Sigmoid colon (tissue), 7 donors: Measurements from ENCODE around the gene TEC. TPM values are rescaled to one million over a fixed set of nuclear protein-coding genes. Genes with fewer than 3 reads are reported as not detected.

Experiments used
- DNase-seq: peaks from one replicate; pipeline ENCODE4 v3.0.0-alpha.2; 2019
- H3K27ac ChIP-seq, 4 donors: fragments of 200-600 bp; sonication (generic); one replicate each; pipeline ENCODE4 v1.5.1; 2016 to 2019; ENCODE audit warnings: mild to moderate bottlenecking in 1 of 4
- H3K27me3 ChIP-seq, 3 donors: fragments of 200-600 bp; sonication (generic); one replicate each; pipeline ENCODE4 v1.5.1; 2019; ENCODE audit warnings: mild to moderate bottlenecking in 1 of 3
- H3K36me3 ChIP-seq, 4 donors: fragments of 200-600 bp; sonication (generic); one replicate each; pipeline ENCODE4 v1.5.1; 2016 to 2019
- H3K4me1 ChIP-seq, 4 donors: fragments of 200-600 bp; sonication (generic); one replicate each; pipeline ENCODE4 v1.5.1; 2017 to 2019
- H3K4me3 ChIP-seq, 4 donors: fragments of 200-600 bp; sonication (generic); one replicate each; pipeline ENCODE4 v1.5.1; 2017 to 2019; ENCODE audit warnings: mild to moderate bottlenecking in 2 of 4, moderate library complexity in 1 of 4
- H3K9me3 ChIP-seq, 4 donors: fragments of 200-600 bp in 3 of 4; sonication (generic) in 3 of 4; one replicate each; pipeline versions ENCODE4 v1.5.1 to v1.6.1; 2013 to 2019
- CTCF ChIP-seq, 4 experiments: fragments of 450-650 bp in 3 of 4; fragments of 200-600 bp in 1 of 4; IDR thresholded peaks; one replicate each; pipeline ENCODE4 v1.5.1; 2016 to 2019; ENCODE audit warnings: antibody characterized with exemption in 4 of 4, mild to moderate bottlenecking in 3 of 4, moderate library complexity in 2 of 4
- EP300 ChIP-seq, 4 donors: sonication (generic); formaldehyde crosslinking; IDR thresholded peaks; one replicate each; pipeline ENCODE4 v1.6.1; 2017; ENCODE audit warnings: antibody characterized with exemption in 4 of 4
- POLR2A ChIP-seq, 2 donors: fragments of 450-650 bp; IDR thresholded peaks; one replicate each; pipeline ENCODE4 v1.6.1; 2016; ENCODE audit warnings: antibody characterized with exemption in 2 of 2, mild to moderate bottlenecking in 2 of 2, moderate library complexity in 2 of 2
- POLR2AphosphoS5 ChIP-seq, 4 donors: sonication (generic); formaldehyde crosslinking; IDR thresholded peaks; one replicate each; pipeline ENCODE4 v1.6.1; 2017; ENCODE audit warnings: antibody characterized with exemption in 4 of 4
- WGBS, 2 donors: extraction: QIAGEN DNeasy Blood & Tissue Kit; methylation state at CpG; one replicate each; pipeline ENCODE4 v1.1.7; 2013; 5-methylcytosine and 5-hydroxymethylcytosine counted together
- intact Hi-C: fragments of 100-400 bp; cut with DNase I; formaldehyde crosslinking; loops from one replicate; pipeline ENCODE4 v1.15.1; 2023
- polyA plus RNA-seq, 3 donors: library from polyadenylated mRNA; stranded (reverse); fragments of 200-250 nt; gene quantifications; one replicate each; pipeline ENCODE4 v1.2.3, GENCODE V29; 2013
- total RNA-seq, 4 donors: library from RNA; depleted of rRNA; stranded (reverse); fragments of >200 nt; gene quantifications; one replicate each; pipeline ENCODE4 v1.1.0, GENCODE V29; 2016
- donor health status: healthy with polysubstance abuse.
- donor health status: Bipolar disorder and iron deficiency.
- donor health status: healthy.

Gene TEC
- total and polyA plus RNA-seq, 7 donors: 1.1 to 5.3 (median 2.0) TPM

DNA sequence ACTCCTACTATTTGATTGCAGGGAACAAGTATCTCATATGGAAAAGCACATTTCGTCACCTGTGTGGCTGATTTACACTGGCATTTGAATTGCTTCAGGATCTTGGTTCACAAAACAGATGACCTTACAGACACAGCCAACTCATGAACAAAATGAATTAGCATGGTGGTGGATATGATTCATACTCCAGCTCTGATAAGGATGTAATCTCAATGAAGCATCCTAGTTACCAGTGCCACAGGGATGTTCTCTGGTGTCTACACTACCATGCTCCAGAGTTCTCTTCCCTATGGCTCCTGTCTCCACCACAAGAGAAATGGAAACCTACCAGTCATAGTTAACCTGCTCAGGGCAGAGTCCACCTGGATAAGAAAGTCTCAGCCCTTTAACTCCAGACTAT lies 40.7 kb downstream of the TEC start:
- 90 to 94% methylated on average over 1 of the region's 1 CpG for WGBS, 2 donors
- no peaks in the 10 kb centered on the region for H3K9me3 ChIP-seq
- DNase-seq: no peak
- H3K27me3 ChIP-seq: no peaks in the 10 kb centered on the region
- no peak overlapping the region for H3K27ac ChIP-seq
- no peak for TF ChIP-seq POLR2AphosphoS5 (IDR thresholded peaks at IDR 0.05)
- TF ChIP-seq POLR2A (IDR thresholded peaks at IDR 0.05): no peak
- TF ChIP-seq EP300 (IDR thresholded peaks at IDR 0.05): no peak
- TF ChIP-seq CTCF (IDR thresholded peaks at IDR 0.05): no peak
- no peak overlapping the region for H3K4me3 ChIP-seq
- no peaks in the 10 kb centered on the region for H3K36me3 ChIP-seq
- intact Hi-C loops: no loop called here
- H3K4me1 ChIP-seq: no peaks in the 10 kb centered on the region

GRCh38 chr4:48227662-48228061 lies 42.0 kb downstream of the TEC start:
- Histone ChIP-seq H3K9me3 (no peaks in the 10 kb centered on the region), H3K27me3 (no peaks in the 10 kb centered on the region), H3K36me3 (no peaks in the 10 kb centered on the region), H3K4me3 (no peak overlapping the region), H3K27ac (no peak overlapping the region), H3K4me1 (no peaks in the 10 kb centered on the region)
- TF ChIP-seq POLR2A (IDR thresholded peaks at IDR 0.05) (no peak), CTCF (IDR thresholded peaks at IDR 0.05) (no peak), EP300 (IDR thresholded peaks at IDR 0.05) (no peak), POLR2AphosphoS5 (IDR thresholded peaks at IDR 0.05) (no peak)
- WGBS, 2 donors: 54 to 78% methylated on average over 4 of the region's 4 CpGs
- intact Hi-C loops: no loop called here
- no peak for DNase-seq

DNA sequence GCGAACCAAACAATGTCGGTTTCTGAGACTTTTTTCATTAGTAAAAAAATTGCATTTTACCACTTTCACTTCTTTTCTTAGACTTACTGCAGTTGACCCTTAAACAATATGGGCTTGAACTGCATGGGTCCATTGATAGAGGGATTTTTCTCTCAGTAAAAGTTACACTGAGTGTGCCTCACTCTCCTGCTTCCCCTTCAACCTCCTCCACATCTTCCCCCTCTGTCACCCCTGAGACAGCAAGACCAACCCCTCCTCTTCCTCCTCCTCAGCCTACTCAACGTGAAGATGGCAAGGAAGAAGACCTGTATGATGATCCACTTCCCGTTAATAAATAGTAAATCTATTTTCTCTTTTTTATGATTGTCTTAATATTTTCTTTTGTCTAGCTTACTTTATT lies 43.4 kb downstream of the TEC start:
- no peak for DNase-seq
- Histone ChIP-seq H3K9me3 (no peaks in the 10 kb centered on the region), H3K27me3 (no peaks in the 10 kb centered on the region), H3K36me3 (no peaks in the 10 kb centered on the region), H3K4me1 (no peaks in the 10 kb centered on the region), H3K27ac (no peak overlapping the region), H3K4me3 (no peak overlapping the region)
- TF ChIP-seq POLR2A (IDR thresholded peaks at IDR 0.05): no peak
- intact Hi-C loops: no loop called here
- 74 to 91% methylated on average over 4 of the region's 4 CpGs for WGBS, 2 donors

DNA sequence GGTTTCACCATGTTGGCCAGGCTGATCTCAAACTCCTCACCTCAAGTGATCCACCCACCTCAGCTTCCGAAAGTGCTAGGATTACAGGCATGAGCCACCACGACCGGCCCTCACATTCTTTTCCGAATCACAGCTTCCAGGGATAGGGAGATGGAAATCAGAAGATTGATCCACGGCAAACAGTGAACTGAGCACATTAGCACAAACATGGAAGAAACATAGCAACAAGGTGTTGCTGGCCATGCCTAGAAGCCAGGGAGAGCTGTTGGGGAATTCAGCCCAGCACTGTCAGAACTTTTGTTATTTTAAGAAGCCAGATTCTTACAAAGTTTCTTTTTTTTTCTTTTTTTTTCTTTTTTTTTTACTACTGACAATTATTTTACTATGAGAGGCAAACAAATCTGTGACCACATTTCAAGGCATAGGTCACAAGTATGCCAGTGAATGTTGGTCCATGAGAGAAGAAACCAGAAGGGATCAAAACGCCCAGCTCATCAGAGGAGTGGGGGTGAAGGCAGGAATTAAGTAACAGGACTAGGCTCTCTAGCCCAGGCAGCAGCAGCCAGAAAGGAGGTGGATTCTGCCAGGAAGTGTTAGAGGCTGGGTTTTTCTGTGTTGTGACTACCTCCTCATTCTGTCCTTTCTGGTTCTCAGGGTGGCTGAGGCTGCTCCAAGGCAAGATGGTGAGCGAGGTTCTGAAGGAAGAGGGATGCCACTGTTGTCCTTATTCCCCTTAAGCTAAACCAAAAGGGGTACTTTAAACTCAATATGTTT lies 44.1 kb downstream of the TEC start:
- Histone ChIP-seq H3K4me1 (no peaks in the 10 kb centered on the region), H3K9me3 (no peaks in the 10 kb centered on the region), H3K27ac (no peak overlapping the region), H3K27me3 (no peaks in the 10 kb centered on the region), H3K36me3 (no peaks in the 10 kb centered on the region), H3K4me3 (no peak overlapping the region)
- no peak for TF ChIP-seq POLR2AphosphoS5 (IDR thresholded peaks at IDR 0.05)
- no peak for TF ChIP-seq POLR2A (IDR thresholded peaks at IDR 0.05)
- no peak for TF ChIP-seq EP300 (IDR thresholded peaks at IDR 0.05)
- TF ChIP-seq CTCF (IDR thresholded peaks at IDR 0.05): no peak
- intact Hi-C loops: no loop called here
- 90 to 92% methylated on average over 7 of the region's 7 CpGs for WGBS, 2 donors
- no peak for DNase-seq

DNA sequence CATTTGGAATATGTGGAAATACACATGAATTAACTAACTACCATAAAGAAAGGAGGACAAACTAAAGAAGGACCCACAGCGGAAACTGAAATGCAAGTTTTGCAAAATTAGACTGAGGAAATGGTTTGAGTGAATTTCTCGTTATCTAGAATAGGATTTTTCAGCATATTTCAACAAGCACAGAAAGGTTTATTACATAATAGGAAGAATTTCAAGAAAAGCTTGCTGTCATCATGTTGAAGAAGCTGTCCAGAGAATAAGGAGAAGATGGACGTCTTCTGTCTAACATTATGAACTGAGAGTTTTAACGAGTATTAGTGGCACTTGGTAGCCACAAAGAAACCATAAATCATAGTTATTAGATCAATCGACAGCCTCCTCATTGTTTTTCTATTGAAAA lies 45.0 kb downstream of the TEC start:
- DNase-seq: no peak
- no peak overlapping the region for H3K27ac ChIP-seq
- no peaks in the 10 kb centered on the region for H3K27me3 ChIP-seq
- WGBS, 2 donors: 87 to 92% methylated on average over 5 of the region's 5 CpGs
- H3K9me3 ChIP-seq: no peaks in the 10 kb centered on the region
- H3K36me3 ChIP-seq: no peaks in the 10 kb centered on the region
- H3K4me3 ChIP-seq: no peak overlapping the region
- TF ChIP-seq POLR2A (IDR thresholded peaks at IDR 0.05) (no peak), POLR2AphosphoS5 (IDR thresholded peaks at IDR 0.05) (no peak), CTCF (IDR thresholded peaks at IDR 0.05) (no peak)
- H3K4me1 ChIP-seq: no peaks in the 10 kb centered on the region
- intact Hi-C loops: no loop called here
